Type B pancreatic cell (in vitro differentiated cells): ENCODE measurements around the gene RBPJL. TPM values are rescaled to one million over a fixed set of nuclear protein-coding genes. Genes with fewer than 3 reads are reported as not detected.
A peak's percentile ranks its signal among the peaks of the same experiment; 100 is the strongest.

Experiments used
- DNase-seq: peaks from one replicate; pipeline ENCODE4 v3.0.0; 2021; ENCODE audit warnings: mixed read lengths; ENCODE audit not compliant: unreplicated experiment; ENCODE audit errors: extremely low spot score
- H3K27ac Mint-ChIP-seq: 2 replicates; pipeline ENCODE4 v1.8.0; 2021; ENCODE audit warnings: mild to moderate bottlenecking, mixed read lengths
- H3K27me3 Mint-ChIP-seq: 2 replicates; pipeline ENCODE4 v1.8.0; 2021; ENCODE audit warnings: mixed read lengths
- H3K36me3 Mint-ChIP-seq: 2 replicates; pipeline ENCODE4 v1.8.0; 2021; ENCODE audit warnings: mixed read lengths
- H3K4me1 Mint-ChIP-seq: one replicate; pipeline ENCODE4 v1.8.0; 2021; ENCODE audit warnings: mixed read lengths; ENCODE audit not compliant: unreplicated experiment
- H3K4me3 Mint-ChIP-seq: 2 replicates; pipeline ENCODE4 v1.8.0; 2021; ENCODE audit warnings: mild to moderate bottlenecking, mixed read lengths
- H3K9me3 Mint-ChIP-seq: 2 replicates; pipeline ENCODE4 v1.8.0; 2021; ENCODE audit warnings: mixed read lengths
- total RNA-seq: library from RNA; stranded (reverse); gene quantifications from 2 replicates; pipeline ENCODE4 v1.2.1, GENCODE V29; 2021; ENCODE audit warnings: low replicate concordance
- TF ChIP-seq, protein P1 (sequence below): fragments of 200-600 bp; sonication (generic); conservative IDR thresholded peaks from 2 replicates; pipeline ENCODE4 v1.5.0; 2021; ENCODE audit warnings: antibody characterized with exemption, mild to moderate bottlenecking

RBPJL gene
- total RNA-seq, 1 donor from 2014 or later: not detected

DNA sequence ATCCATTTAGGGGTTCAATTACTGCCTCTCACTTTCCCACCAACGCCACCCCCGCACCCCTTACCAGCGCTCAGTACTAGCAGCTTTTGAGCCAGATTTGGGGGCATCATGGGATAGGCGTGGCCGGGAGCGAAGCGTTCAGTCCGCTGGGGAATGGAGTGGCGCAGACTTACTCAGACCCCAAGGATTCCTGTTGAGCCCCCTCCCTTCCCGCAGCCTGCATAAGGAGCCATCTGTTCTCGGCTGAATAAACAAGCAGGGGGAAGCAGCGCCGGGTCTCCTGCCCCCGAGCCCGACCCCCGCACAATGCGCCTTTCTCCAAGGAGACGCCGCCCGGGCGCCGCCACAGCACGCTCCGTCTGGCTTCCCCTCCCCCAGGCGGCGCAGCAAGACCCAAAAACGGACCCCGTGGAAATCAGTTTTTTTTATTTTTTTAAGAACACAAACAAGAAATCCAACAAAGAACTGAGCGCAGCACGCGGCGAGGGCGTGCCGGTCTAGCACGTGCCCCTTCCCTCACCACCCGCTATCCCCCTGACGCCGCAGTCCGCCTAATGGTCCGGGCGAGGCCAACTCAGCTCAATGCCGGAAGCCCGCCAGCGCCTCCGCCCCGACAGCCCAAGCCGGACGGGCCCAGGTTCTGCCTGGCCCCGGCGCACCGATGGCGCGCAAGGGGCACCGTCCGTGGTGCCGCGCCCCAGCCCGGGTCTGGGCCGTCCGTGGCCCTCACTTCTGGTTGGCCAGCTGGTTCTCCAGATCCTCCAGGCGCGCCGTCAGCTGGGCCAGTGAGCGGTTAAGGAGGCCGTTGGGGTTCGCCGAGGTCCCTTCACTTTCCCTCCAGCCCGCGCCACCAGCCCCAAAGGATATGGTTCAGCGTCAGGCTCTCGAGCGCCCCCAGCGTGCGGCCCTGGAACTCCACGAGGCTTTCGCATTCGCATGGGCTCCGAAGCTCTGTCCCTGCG, 13.3 kb upstream of the RBPJL start:
- TF ChIP-seq, protein P1, sequence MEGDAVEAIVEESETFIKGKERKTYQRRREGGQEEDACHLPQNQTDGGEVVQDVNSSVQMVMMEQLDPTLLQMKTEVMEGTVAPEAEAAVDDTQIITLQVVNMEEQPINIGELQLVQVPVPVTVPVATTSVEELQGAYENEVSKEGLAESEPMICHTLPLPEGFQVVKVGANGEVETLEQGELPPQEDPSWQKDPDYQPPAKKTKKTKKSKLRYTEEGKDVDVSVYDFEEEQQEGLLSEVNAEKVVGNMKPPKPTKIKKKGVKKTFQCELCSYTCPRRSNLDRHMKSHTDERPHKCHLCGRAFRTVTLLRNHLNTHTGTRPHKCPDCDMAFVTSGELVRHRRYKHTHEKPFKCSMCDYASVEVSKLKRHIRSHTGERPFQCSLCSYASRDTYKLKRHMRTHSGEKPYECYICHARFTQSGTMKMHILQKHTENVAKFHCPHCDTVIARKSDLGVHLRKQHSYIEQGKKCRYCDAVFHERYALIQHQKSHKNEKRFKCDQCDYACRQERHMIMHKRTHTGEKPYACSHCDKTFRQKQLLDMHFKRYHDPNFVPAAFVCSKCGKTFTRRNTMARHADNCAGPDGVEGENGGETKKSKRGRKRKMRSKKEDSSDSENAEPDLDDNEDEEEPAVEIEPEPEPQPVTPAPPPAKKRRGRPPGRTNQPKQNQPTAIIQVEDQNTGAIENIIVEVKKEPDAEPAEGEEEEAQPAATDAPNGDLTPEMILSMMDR: peak; percentile 95
- Mint-ChIP-seq H3K27me3 (peaks cover 48% of the 10 kb centered on the region), H3K4me1 (peaks cover 15% of the 10 kb centered on the region), H3K36me3 (no peaks in the 10 kb centered on the region), H3K9me3 (no peaks in the 10 kb centered on the region), H3K27ac (peak overlapping the region; percentile 51), H3K4me3 (peak overlapping the region; percentile 84)
- peak; percentile 91 for DNase-seq

DNA sequence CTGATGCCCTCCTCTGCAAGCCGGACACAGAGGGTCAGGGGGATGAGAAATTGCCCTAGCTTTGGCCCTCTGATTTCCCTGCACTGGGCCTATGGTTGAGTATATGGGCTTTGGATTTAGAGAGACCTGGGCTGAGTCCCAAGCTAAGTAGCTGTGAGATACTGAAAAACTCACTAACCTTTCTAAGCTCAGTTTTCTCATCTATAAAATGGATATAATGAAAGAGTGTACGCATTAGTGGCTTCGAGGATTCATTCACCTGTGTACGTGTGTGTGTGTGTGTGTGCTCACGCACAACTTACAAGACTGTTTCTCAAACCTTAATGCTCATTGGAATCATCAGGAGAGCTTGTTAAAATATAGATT, 12.7 kb upstream of the RBPJL start:
- peaks cover 41% of the 10 kb centered on the region for H3K27me3 Mint-ChIP-seq
- no peaks in the 10 kb centered on the region for H3K9me3 Mint-ChIP-seq
- no peak for DNase-seq
- TF ChIP-seq, protein P1: peak; percentile 30
- H3K27ac Mint-ChIP-seq: peak overlapping the region; percentile 35
- H3K36me3 Mint-ChIP-seq: no peaks in the 10 kb centered on the region
- H3K4me1 Mint-ChIP-seq: peaks cover 15% of the 10 kb centered on the region
- peak overlapping the region; percentile 84 for H3K4me3 Mint-ChIP-seq

DNA sequence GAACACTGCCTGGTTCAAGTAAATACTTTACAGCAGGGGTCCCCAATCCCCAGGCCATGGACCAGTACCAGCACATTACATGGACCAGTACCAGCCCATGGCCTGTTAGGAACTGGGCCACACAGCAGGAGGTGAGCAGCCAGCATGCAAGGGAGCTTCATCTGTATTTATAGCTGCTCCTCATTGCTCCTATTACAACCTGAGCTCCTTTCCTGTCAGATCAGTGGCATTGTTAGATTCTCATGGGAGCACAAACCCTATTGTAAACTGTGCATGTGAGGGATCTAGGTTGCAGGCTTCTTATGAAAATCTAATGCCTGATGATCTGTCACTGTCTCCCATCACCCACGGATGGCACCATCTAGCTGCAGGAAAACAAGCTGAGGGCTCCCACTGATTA, 12.0 kb upstream of the RBPJL start:
- no peaks in the 10 kb centered on the region for H3K9me3 Mint-ChIP-seq
- peaks cover 40% of the 10 kb centered on the region for H3K27me3 Mint-ChIP-seq
- TF ChIP-seq, protein P1: no peak

DNA sequence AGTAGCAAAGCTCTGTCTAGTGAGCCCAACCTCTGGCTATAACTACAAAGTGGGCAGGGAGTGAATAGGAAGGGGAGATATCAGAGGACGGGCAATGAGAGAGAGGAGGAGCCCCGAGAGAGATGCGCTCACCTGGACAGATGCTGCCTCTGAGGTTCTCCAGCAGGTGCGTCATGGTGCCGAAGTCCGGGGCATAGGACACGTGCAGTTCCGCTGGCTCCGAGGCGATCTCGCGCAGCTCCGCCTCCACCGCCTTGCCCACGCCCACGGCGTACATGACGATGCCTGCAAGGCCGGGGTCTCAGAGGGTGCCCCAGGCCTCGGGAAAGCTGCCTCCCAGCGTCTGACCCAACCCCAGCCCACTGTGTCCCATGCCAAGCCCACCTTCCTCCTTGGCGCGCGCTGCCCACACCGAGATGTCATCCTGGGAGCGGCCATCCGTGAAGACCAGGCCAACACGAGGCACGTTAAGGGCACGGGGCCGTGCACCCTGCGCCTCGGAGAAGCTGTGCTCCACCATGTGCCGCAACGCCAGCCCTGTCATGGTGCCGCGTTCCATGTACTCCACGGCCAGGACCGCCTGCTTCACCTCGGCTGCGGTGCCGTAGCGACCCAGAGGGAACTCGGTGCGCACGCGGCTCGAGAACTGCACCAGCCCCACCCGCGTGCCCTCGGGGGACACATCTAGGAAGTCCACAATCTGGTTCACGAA, 8.7 kb upstream of the RBPJL start:
- H3K4me3 Mint-ChIP-seq: no peak overlapping the region
- H3K4me1 Mint-ChIP-seq: peaks cover 12% of the 10 kb centered on the region
- peaks cover 10% of the 10 kb centered on the region for H3K27me3 Mint-ChIP-seq
- TF ChIP-seq, protein P1: no peak
- no peaks in the 10 kb centered on the region for H3K36me3 Mint-ChIP-seq
- H3K27ac Mint-ChIP-seq: no peak overlapping the region
- DNase-seq: no peak
- no peaks in the 10 kb centered on the region for H3K9me3 Mint-ChIP-seq

More for the DNA sequence above, 12.0 kb upstream of the RBPJL start:
- no peak overlapping the region for H3K27ac Mint-ChIP-seq
- no peaks in the 10 kb centered on the region for H3K36me3 Mint-ChIP-seq
- H3K4me3 Mint-ChIP-seq: no peak overlapping the region
- H3K4me1 Mint-ChIP-seq: peaks cover 15% of the 10 kb centered on the region
- no peak for DNase-seq

DNA sequence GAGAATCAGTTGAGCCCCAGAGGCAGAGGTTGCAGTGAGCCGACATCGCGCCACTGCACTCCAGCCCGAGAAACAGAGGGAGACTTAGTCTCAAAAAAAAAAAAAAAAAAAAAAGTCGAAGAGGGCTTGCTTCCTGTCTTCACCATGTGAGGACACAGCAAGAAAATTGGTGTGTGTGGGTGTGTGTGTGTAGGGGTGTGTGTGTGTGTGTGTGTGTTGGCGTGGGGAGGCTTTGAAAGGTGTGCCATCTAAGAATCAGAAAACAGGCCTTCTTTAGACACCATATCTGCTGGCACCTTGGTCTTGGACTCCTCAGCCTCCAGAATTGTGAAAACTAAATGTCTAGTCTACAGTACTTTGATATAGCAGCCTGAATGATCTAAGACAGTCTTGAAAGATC, 6.9 kb upstream of the RBPJL start:
- no peaks in the 10 kb centered on the region for H3K9me3 Mint-ChIP-seq
- no peaks in the 10 kb centered on the region for H3K36me3 Mint-ChIP-seq
- H3K4me3 Mint-ChIP-seq: no peak overlapping the region
- H3K27ac Mint-ChIP-seq: no peak overlapping the region
- no peak for DNase-seq
- H3K27me3 Mint-ChIP-seq: peaks cover 7% of the 10 kb centered on the region
- H3K4me1 Mint-ChIP-seq: peaks cover 14% of the 10 kb centered on the region
- TF ChIP-seq, protein P1: no peak
